Measurements from ENCODE around the gene FES. TPM values are rescaled to one million over a fixed set of nuclear protein-coding genes. Genes with fewer than 3 reads are reported as not detected.

FES gene
- total and polyA plus RNA-seq, 12 donors, result 8.6 to 27.7 (median 12.9) TPM

GRCh38 chr15:90913398-90913944 is 29.2 kb downstream of the FES start:
- no peak for DNase-seq
- peak overlapping the region in 2 of 10 donors; percentile 24 to 85 for H3K27ac ChIP-seq
- H3K36me3 ChIP-seq, result peaks cover 0 to 100% (median 81%) of the 10 kb centered on the region in 9 donors
- H3K4me3 ChIP-seq, result no peak overlapping the region
- WGBS, 2 donors, result 94 to 96% methylated on average over 12 of the region's 12 CpGs
- intact Hi-C loops (cut with DNase I), result no loop called here
- no peak for ATAC-seq
- no peaks in the 10 kb centered on the region for H3K27me3 ChIP-seq
- H3K9me3 ChIP-seq, result no peaks in the 10 kb centered on the region
- no peak for TF ChIP-seq CTCF (IDR thresholded peaks at IDR 0.05)
- H3K4me1 ChIP-seq, result peaks cover 3 to 47% (median 26%) of the 10 kb centered on the region in 9 donors

GRCh38 chr15:90914305-90915080 is 30.2 kb downstream of the FES start:
- peaks cover 3 to 42% (median 23%) of the 10 kb centered on the region in 9 donors for H3K4me1 ChIP-seq
- WGBS, 2 donors, result 90 to 93% methylated on average over 22 of the region's 22 CpGs

GRCh38 chr15:90915216-90915807 is 31.0 kb downstream of the FES start:
- Histone ChIP-seq H3K4me3 (no peak overlapping the region), H3K27me3 (no peaks in the 10 kb centered on the region), H3K27ac (peak overlapping the region in 9 of 10 donors; percentile 64 to 90 (median 80)), H3K4me1 (peaks cover 3 to 42% (median 24%) of the 10 kb centered on the region in 9 donors), H3K9me3 (no peaks in the 10 kb centered on the region), H3K36me3 (peaks cover 0 to 100% (median 85%) of the 10 kb centered on the region in 9 donors)
- no peak for TF ChIP-seq CTCF (IDR thresholded peaks at IDR 0.05)
- 75 to 81% methylated on average over 7 of the region's 7 CpGs for WGBS, 2 donors
- intact Hi-C loops (cut with DNase I), result no loop called here
- DNase-seq (no peak), ATAC-seq (peak in 5 of 8 donors; percentile 2 to 26 (median 13))

More at GRCh38 chr15:90914305-90915080, 30.2 kb downstream of the FES start:
- no peaks in the 10 kb centered on the region for H3K9me3 ChIP-seq
- no peaks in the 10 kb centered on the region for H3K27me3 ChIP-seq
- intact Hi-C loops (cut with DNase I), result no loop called here
- H3K36me3 ChIP-seq, result peaks cover 0 to 100% (median 84%) of the 10 kb centered on the region in 9 donors
- H3K27ac ChIP-seq, result peak overlapping the region in 9 of 10 donors; percentile 64 to 90 (median 80)
- no peak for ATAC-seq
- no peak for TF ChIP-seq CTCF (IDR thresholded peaks at IDR 0.05)
- no peak for DNase-seq
- no peak overlapping the region for H3K4me3 ChIP-seq

- Histone ChIP-seq H3K9me3 (no peaks in the 10 kb centered on the region), H3K4me1 (peaks cover 3 to 42% (median 26%) of the 10 kb centered on the region in 9 donors), H3K27ac (peak overlapping the region in 9 of 10 donors; percentile 64 to 90 (median 80)), H3K36me3 (peaks cover 0 to 100% (median 83%) of the 10 kb centered on the region in 9 donors), H3K4me3 (peak overlapping the region in 3 of 10 donors; percentile 8 to 38 (median 11)), H3K27me3 (no peaks in the 10 kb centered on the region)
- WGBS, 2 donors, result 73 to 77% methylated on average over 25 of the region's 25 CpGs
- ATAC-seq (peak; percentile 50 to 82 (median 70)), DNase-seq (peak; percentile 50 to 71)
- intact Hi-C loops (cut with DNase I), result no loop called here
- TF ChIP-seq CTCF (IDR thresholded peaks at IDR 0.05), result no peak
These were observed 31.6 kb downstream of the FES start for GRCh38 chr15:90915808-90916440.

Measured in heart right ventricle (tissue), 16 donors.